Left cardiac atrium (tissue), 4 donors: ENCODE measurements around the gene G6PC2. TPM values are rescaled to one million over a fixed set of nuclear protein-coding genes. Genes with fewer than 3 reads are reported as not detected.
"Not testable (repeated sequence)": the region's sequence is repeated elsewhere in the genome, so short reads cannot be mapped to it uniquely, and the experiment has no call there.

ENCODE experiments used
- ATAC-seq, 2 donors: fragments of 200-7000 bp; cut with Tn5 transposase; one replicate each; pipeline ENCODE4 v1.9.1; 2020; ENCODE audit warnings: mild to moderate bottlenecking in 2 of 2, moderate library complexity in 2 of 2
- DNase-seq: peaks from one replicate; pipeline ENCODE4 v3.0.0-alpha.2; 2020
- intact Hi-C, 2 donors: fragments of 100-400 bp; cut with DNase I; formaldehyde crosslinking; loops; one replicate each; pipeline versions ENCODE4 v1.14.1 to v1.15.1; 2022 to 2023
- long read RNA-seq: library from polyadenylated mRNA; unstranded; transcript quantifications from one replicate; pipeline ENCODE4 v2.0.0, GENCODE V29; 2021
- total RNA-seq, 2 donors: library from RNA; stranded (reverse); fragmentation: NEBNext Ultra II Directional; extraction: Animal tissue kit (Norgen Biotek cat#: 25700); gene quantifications; one replicate each; pipeline ENCODE4 v1.2.1, GENCODE V29; 2021
- donor health status: DM: no; HTN: yes; CAD: no.
- donor health status: DM: no; HTN: yes; CAD: no; lungs with severe emphysema.
- donor health status: DM: yes; HTN: yes; CAD: no.
- donor health status: Dilated cardiomyopathy.

The G6PC2 gene, protein sequence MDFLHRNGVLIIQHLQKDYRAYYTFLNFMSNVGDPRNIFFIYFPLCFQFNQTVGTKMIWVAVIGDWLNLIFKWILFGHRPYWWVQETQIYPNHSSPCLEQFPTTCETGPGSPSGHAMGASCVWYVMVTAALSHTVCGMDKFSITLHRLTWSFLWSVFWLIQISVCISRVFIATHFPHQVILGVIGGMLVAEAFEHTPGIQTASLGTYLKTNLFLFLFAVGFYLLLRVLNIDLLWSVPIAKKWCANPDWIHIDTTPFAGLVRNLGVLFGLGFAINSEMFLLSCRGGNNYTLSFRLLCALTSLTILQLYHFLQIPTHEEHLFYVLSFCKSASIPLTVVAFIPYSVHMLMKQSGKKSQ
- total RNA-seq: not detected
- long read RNA-seq: 0 reads

GRCh38 chr2:168901003-168901402 lies at the start of gene G6PC2:
TSS of gene G6PC2 (plus strand) at chr2:168901291. CDS start at chr2:168901332, 41 bp downstream.
- intact Hi-C loops: no loop called here
- DNase-seq (no peak), ATAC-seq (no peak)

GRCh38 chr2:168851674-168852320 lies 49.3 kb upstream of the G6PC2 start:
- peak in 1 of 2 donors; percentile 88 for ATAC-seq
- peak; percentile 58 for DNase-seq
- intact Hi-C loops: no loop called here

GRCh38 chr2:168852481-168852880 lies 48.6 kb upstream of the G6PC2 start:
- no peak for ATAC-seq
- no peak for DNase-seq
- intact Hi-C loops: no loop called here

GRCh38 chr2:168853471-168853870 lies 47.6 kb upstream of the G6PC2 start:
- no peak for DNase-seq

DNA sequence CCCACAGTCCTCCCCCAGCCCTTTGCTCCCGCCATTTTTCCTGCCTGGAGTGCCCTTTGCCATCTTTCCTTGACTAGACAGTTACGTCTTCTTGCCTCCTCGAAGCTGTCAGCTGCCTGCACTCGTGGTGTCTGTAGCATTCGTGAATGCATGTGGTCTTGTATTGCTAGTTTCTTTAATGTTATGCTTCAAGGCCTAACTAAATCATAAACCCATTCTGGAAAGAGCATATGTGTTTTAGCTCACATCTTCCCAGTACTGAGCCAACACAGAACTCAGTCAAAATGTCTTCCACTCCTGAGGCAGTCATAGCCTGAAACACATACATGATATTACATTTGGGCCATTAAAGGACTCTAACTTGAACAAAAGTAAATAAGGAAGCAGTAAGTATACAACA lies 46.4 kb upstream of the G6PC2 start:
- ATAC-seq: no peak
- no peak for DNase-seq
- intact Hi-C loops: no loop called here

More at GRCh38 chr2:168853471-168853870, 47.6 kb upstream of the G6PC2 start:
- ATAC-seq: no peak
- intact Hi-C loops: no loop called here

DNA sequence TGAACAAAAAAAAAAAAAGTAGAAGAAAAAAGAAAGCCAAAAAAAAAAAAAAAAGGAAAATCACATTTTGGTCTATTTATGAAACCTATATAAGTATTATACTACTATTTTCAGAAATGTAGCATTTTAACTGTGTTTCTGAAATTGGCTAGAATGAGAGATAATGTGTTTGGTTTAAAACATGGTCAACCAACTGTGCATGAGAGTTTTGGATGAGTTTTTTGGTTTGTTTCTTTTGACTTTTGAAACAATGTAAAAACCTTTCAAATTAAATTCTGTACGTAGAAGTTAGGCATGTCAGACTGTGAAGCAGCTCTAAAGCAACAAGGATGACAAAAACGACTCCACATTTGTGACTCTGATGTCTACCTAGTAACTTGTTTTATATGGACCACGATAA lies 45.5 kb upstream of the G6PC2 start:
- intact Hi-C loops: no loop called here
- no peak for DNase-seq
- no peak for ATAC-seq

DNA sequence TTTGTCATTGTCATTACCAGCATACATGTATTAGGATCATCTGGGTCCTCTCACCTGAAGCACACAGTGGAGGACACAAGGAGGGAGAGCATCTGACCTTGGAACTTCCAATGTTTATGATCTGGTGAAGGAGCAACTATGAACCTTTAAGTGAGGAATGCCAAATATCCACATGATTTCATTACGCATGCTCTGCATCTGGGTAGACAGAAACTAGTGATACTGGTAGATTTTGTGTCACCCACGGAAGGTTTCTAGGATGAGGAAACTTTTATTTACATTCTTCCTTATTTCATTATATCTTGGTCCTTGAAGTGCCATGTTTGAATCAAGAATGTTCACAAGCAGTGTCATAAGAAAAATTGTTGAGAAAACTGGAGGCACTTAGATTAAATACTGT lies 42.9 kb upstream of the G6PC2 start:
- DNase-seq (no peak), ATAC-seq (no peak)
- intact Hi-C loops: no loop called here

DNA sequence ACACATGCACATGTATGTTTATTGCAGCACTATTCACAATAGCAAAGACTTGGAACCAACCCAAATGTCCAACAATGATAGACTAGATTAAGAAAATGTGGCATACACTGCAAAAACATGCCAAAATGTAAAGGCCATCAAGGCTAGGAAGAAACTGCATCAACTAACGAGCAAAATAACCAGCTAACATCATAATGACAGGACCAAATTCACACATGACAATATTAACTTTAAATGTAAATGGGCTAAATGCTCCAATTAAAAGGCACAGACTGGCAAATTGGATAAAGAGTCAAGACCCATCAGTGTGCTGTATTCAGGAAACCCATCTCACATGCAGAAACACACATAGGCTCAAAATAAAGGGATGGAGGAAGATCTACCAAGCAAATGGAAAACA lies 33.9 kb upstream of the G6PC2 start:
- intact Hi-C loops: not testable (repeated sequence)

DNA sequence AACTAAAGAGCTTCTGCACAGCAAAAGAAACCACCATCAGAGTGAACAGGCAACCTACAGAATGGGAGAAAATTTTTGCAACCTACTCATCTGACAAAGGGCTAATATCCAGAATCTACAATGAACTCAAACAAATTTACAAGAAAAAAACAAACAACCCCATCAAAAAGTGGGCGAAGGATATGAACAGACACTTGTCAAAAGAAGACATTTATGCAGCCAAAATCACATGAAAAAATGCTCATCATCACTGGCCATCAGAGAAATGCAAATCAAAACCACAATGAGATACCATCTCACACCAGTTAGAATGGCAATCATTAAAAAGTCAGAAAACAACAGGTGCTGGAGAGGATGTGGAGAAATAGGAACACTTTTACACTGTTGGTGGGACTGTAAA lies 30.7 kb upstream of the G6PC2 start:
- intact Hi-C loops, DNase-seq, ATAC-seq: not testable (repeated sequence)

More for the DNA sequence above, 33.9 kb upstream of the G6PC2 start:
- not testable (repeated sequence) for ATAC-seq, DNase-seq

DNA sequence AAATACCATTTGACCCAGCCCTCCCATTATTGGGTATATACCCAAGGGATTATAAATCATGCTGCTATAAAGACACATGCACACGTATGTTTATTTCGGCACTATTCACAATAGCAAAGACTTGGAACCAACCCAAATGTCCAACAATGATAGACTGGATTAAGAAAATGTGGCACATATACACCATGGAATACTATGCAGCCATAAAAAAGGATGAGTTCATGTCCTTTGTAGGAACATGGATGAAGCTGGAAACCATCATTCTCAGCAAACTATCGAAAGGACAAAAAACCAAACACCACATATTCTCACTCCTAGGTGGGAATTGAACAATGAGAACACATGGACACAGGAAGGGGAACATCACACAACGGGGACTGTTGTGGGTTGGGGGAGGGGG lies 30.3 kb upstream of the G6PC2 start:
- intact Hi-C loops, ATAC-seq: not testable (repeated sequence)

DNA sequence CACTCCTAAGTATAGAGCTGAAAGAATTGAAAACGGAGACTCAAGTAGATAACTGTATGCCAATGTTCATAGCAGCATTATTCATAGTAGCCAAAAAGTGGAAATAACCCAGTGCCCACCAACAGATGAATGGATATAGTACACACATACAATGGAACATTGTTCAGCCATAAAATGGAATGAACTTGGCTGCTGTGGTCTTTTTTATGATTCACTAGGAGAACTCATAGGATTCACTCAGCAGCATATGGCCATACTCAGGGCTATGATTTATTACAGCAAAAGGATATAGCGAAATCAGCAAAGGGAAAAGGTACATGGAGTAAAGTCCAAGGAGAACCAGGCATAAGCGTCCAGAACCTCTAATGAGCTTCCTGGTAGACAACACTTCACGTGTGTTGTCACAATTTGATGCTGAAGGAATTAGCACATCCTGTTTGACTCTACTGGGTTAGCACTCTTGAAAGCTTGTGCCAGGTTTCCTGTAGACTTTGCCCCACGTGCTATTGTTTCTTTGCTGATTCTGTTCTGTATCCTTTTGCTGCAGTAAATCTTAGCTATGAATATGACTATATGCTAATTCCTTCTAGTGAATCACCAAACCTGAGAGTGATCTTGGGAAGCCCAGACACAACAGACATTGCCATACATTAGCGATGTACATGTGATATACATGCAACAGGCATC lies 26.6 kb upstream of the G6PC2 start:
- intact Hi-C loops: no loop called here
- no peak for ATAC-seq
- DNase-seq: no peak

More for the DNA sequence above, 30.3 kb upstream of the G6PC2 start:
- DNase-seq: not testable (repeated sequence)

DNA sequence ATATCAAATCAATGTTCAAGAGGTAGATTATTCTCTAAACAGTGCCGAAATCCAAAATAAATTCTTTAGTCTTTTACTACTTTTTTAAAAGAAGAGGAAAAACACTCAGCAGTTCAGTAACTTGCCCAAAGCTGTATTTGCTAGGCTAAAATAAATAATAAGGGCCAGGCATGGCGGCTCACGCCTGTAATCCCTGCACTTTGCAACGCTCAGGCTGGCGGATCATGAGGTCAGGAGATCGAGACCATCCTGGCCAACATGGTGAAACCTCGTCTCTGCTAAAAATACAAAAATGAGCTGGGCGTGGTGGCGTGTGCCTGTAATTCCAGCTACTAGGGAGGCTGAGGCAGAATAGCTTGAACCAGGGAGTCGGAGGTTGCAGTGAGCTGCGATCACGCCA lies 18.9 kb upstream of the G6PC2 start:
- intact Hi-C loops, ATAC-seq, DNase-seq: not testable (repeated sequence)

- no peak for DNase-seq
- no peak for ATAC-seq
- intact Hi-C loops: no loop called here
These were observed 16.1 kb upstream of the G6PC2 start for GRCh38 chr2:168884975-168885374.

DNA sequence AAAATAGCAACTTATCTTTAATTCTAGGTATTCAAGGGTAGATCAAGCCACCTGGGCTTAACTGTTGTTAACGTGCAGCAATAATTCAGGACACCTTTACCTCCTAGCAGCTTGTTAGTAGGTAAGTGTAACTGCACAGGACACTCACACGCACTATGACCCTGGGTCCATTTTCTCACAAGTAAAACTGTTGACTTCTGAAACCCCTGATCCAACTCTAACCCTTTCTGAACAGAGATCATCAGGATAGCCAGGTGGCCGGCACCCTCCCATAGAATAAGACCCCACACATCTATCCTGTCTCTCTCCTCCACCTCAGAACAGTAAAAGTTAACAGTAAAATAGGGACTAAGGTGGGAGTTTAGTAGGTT lies 11.5 kb upstream of the G6PC2 start:
- intact Hi-C loops: no loop called here
- ATAC-seq (no peak), DNase-seq (no peak)

- ATAC-seq (peak; percentile 99), DNase-seq (peak; percentile 91)
- intact Hi-C loops: no loop called here
These were observed 10.9 kb upstream of the G6PC2 start, which contains the start of gene SPC25 for GRCh38 chr2:168890006-168890782. TSS of gene SPC25 (minus strand) at chr2:168890430. CDS start at chr2:168889519, 911 bp downstream.

- DNase-seq (no peak), ATAC-seq (no peak)
- intact Hi-C loops: no loop called here
These were observed 8.8 kb upstream of the G6PC2 start for GRCh38 chr2:168892327-168892726.

GRCh38 chr2:168894101-168894500 lies 7.0 kb upstream of the G6PC2 start:
- no peak for DNase-seq
- intact Hi-C loops: no loop called here
- ATAC-seq: no peak

DNA sequence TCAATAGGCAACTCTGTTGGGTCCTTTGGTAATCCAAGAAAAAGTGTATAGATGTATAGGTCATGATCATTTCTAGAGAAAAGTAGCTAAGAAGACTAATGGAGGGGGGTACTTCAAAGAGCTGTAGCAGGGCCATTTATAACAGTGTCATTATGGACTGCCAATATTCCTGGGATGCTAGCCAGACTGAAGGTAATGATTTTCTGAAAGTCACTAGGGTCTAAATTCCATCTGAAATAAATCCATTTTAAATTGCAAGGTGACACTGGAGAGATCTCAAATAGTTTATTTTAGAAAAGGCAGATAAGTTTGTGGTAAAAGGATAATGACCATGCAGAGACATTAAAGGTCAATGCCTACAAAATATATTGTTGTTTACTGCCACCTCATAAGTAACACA lies 6.4 kb upstream of the G6PC2 start:
- no peak for ATAC-seq
- intact Hi-C loops: no loop called here
- DNase-seq: no peak

DNA sequence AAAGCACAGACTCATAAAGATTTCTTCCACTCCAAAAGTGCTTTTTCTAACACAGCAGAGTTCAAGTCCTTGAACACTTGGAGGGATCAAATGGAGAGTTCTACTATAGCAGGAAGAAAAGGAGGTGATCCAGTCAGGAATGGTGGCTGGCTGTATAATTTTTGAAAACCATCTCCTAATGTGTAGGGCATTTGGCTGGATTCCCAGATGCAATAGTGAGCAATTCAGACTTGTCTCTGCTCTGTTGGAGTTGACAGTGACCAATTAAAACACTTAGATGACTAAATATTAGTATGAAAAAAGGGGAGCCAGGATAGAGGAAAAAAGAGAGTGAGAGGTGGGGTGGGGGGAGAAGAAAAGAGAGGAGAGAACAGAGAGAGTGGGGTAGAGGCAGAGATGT lies 5.3 kb upstream of the G6PC2 start:
- intact Hi-C loops: no loop called here
- ATAC-seq: no peak
- DNase-seq: no peak
